Hepatocyte (in vitro differentiated cells): ENCODE measurements around the gene RPAIN. TPM values are rescaled to one million over a fixed set of nuclear protein-coding genes. Genes with fewer than 3 reads are reported as not detected.

ENCODE experiments used
- DNase-seq: peaks from one replicate; pipeline ENCODE4 v3.0.0-alpha.2; 2016; ENCODE audit warnings: low spot score
- H2AFZ ChIP-seq: fragments of 200-600 bp; sonication (generic); 2 replicates; pipeline ENCODE4 v1.6.0; 2016; ENCODE audit warnings: antibody characterized with exemption, mild to moderate bottlenecking
- H3K27ac ChIP-seq: fragments of 200-600 bp; sonication (generic); 2 replicates; pipeline ENCODE4 v1.5.1; 2016; ENCODE audit warnings: mild to moderate bottlenecking
- H3K27me3 ChIP-seq: fragments of 200-600 bp; sonication (generic); 2 replicates; pipeline ENCODE4 v1.6.1; 2016
- H3K36me3 ChIP-seq: fragments of 200-600 bp; sonication (generic); replicated peaks from 2 replicates; pipeline ENCODE4 v1.5.1; 2016; ENCODE audit warnings: low read depth; ENCODE audit not compliant: insufficient read depth
- H3K4me1 ChIP-seq: fragments of 200-600 bp; sonication (generic); 2 replicates; pipeline ENCODE4 v1.5.1; 2016; ENCODE audit warnings: mild to moderate bottlenecking, moderate library complexity; ENCODE audit not compliant: insufficient read depth
- H3K4me2 ChIP-seq: fragments of 200-600 bp; sonication (generic); 2 replicates; pipeline ENCODE4 v1.6.0; 2016
- H3K4me3 ChIP-seq: fragments of 200-600 bp; sonication (generic); 2 replicates; pipeline ENCODE4 v1.5.1; 2016; ENCODE audit warnings: mild to moderate bottlenecking
- H3K79me2 ChIP-seq: fragments of 200-600 bp; sonication (generic); 2 replicates; pipeline ENCODE4 v1.6.0; 2017; ENCODE audit warnings: mild to moderate bottlenecking
- H3K9me2 ChIP-seq: fragments of 200-600 bp; sonication (generic); replicated peaks from 2 replicates; pipeline ENCODE4 v1.6.0; 2017; ENCODE audit warnings: mild to moderate bottlenecking; ENCODE audit not compliant: insufficient read depth
- H3K9me3 ChIP-seq: fragments of 200-600 bp; sonication (generic); 2 replicates; pipeline ENCODE4 v1.5.1; 2016; ENCODE audit warnings: low read depth, mild to moderate bottlenecking
- H4K20me1 ChIP-seq: fragments of 200-600 bp; sonication (generic); 2 replicates; pipeline ENCODE4 v1.6.0; 2016; ENCODE audit warnings: mild to moderate bottlenecking; ENCODE audit not compliant: insufficient read depth, poor library complexity, severe bottlenecking
- EZH2 ChIP-seq: fragments of 200-600 bp; sonication (generic); IDR thresholded peaks from 2 replicates; pipeline ENCODE4 v1.6.1; 2016; ENCODE audit warnings: antibody characterized with exemption, mild to moderate bottlenecking, borderline replicate concordance
- EZH2phosphoT487 ChIP-seq: fragments of 200-600 bp; sonication (generic); IDR thresholded peaks from one replicate; pipeline ENCODE4 v1.6.1; 2018; ENCODE audit warnings: antibody characterized with exemption, mild to moderate bottlenecking, low read depth, moderate library complexity; ENCODE audit not compliant: unreplicated experiment, severe bottlenecking
- WGBS: methylation state at CpG from one replicate; pipeline ENCODE4 v1.1.6; 2016; ENCODE audit warnings: low lambda C conversion rate; ENCODE audit errors: missing lambda C conversion rate; 5-methylcytosine and 5-hydroxymethylcytosine counted together
- polyA plus RNA-seq: library from polyadenylated mRNA; unstranded; fragments of >200 nt; fragmentation: Nextera tagmentation; extraction: Ambion mirVana; gene quantifications from 2 replicates; pipeline ENCODE4 v1.2.1, GENCODE V29; 2016
- total RNA-seq: library from RNA; depleted of rRNA; stranded (reverse); fragments of >200 nt; gene quantifications from 2 replicates; pipeline ENCODE4 v1.2.3, GENCODE V29; 2014
- TF ChIP-seq, protein P1 (sequence below): fragments of 200-600 bp; sonication (generic); IDR thresholded peaks from 2 replicates; pipeline ENCODE4 v1.5.1; 2016; ENCODE audit warnings: antibody characterized with exemption, mild to moderate bottlenecking; ENCODE audit not compliant: poor library complexity

The RPAIN gene, protein sequence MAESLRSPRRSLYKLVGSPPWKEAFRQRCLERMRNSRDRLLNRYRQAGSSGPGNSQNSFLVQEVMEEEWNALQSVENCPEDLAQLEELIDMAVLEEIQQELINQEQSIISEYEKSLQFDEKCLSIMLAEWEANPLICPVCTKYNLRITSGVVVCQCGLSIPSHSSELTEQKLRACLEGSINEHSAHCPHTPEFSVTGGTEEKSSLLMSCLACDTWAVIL
- 57.4 and 57.6 TPM in 2 replicates for total RNA-seq
- 51.6 and 60.7 TPM in 2 replicates for polyA plus RNA-seq

DNA sequence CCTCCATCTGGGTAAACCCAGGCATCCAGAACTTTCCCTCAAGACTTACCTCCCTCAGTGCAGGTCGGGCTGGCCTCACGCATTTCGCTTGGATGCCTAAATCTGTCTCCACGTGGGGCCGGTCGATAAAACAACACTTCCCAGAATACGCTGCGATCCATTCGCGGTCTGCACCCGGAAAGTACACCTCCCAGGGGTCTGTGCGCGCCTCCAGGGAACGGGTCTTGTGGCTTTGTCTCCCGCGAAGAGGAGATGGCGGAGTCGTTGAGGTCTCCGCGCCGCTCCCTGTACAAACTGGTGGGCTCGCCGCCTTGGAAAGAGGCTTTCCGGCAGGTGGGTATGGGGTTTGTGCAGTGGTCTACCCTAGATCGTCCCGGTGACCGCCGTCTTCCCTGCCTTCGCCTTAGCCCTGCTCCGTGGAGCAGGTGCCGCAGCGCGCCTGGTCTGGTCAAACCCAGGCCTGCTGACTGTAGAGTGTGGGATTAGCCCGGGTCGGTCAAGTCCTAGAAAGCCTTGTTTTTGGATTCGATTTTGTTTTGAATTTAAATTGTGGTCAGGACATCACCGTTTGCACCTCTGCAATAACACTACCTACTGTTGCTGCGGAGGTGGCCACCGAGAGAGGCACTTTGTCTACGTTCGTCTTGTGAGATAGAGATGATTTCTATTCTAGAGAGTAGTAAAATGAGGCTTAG, at the start of gene RPAIN:
Gene RPAIN, plus strand, starts transcription at position 224 of the 695 bp plus-strand sequence. Its CDS starts 29 bp downstream, at position 253.
- H3K9me2 ChIP-seq, result no peaks in the 10 kb centered on the region
- 1% methylated on average over 41 of the region's 41 CpGs for WGBS
- peak; percentile 93 for DNase-seq
- TF ChIP-seq EZH2 (no peak), EZH2phosphoT487 (no peak)
- TF ChIP-seq, protein P1, sequence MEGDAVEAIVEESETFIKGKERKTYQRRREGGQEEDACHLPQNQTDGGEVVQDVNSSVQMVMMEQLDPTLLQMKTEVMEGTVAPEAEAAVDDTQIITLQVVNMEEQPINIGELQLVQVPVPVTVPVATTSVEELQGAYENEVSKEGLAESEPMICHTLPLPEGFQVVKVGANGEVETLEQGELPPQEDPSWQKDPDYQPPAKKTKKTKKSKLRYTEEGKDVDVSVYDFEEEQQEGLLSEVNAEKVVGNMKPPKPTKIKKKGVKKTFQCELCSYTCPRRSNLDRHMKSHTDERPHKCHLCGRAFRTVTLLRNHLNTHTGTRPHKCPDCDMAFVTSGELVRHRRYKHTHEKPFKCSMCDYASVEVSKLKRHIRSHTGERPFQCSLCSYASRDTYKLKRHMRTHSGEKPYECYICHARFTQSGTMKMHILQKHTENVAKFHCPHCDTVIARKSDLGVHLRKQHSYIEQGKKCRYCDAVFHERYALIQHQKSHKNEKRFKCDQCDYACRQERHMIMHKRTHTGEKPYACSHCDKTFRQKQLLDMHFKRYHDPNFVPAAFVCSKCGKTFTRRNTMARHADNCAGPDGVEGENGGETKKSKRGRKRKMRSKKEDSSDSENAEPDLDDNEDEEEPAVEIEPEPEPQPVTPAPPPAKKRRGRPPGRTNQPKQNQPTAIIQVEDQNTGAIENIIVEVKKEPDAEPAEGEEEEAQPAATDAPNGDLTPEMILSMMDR, result no peak
- H3K4me1 ChIP-seq, result peaks cover 23% of the 10 kb centered on the region
- no peaks in the 10 kb centered on the region for H3K9me3 ChIP-seq
- H4K20me1 ChIP-seq, result no peaks in the 10 kb centered on the region
- H3K27me3 ChIP-seq, result no peaks in the 10 kb centered on the region
- H3K27ac ChIP-seq, result peak within 1 kb of the TSS; percentile 97
- peak within 1 kb of the TSS; percentile 90 for H3K4me2 ChIP-seq
- no peaks in the 10 kb centered on the region for H3K36me3 ChIP-seq
- peaks cover 77% of the 10 kb centered on the region for H3K79me2 ChIP-seq
- peak within 1 kb of the TSS; percentile 59 for H3K4me3 ChIP-seq
- peak within 1 kb of the TSS; percentile 45 for H2AFZ ChIP-seq

DNA sequence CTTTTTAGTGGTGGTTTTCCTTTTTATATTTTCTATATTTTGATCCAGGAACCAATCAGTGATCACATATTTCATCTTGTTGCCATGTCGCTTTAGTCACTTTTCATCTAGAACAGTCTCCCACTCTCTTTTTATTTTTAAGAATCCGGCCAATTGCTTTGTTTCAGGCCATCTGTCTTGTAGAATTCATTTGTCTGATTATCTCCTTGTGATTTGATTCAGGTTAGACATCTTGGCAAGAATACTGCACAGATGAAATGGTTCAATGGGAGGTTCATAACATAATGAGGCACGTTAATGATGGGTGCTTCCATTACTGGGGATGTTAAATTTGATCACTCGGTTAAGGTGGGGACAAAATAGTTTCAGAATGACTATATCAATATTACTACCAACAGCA, 49.6 kb upstream of the RPAIN start:
- 96% methylated on average over 4 of the region's 4 CpGs for WGBS
- Histone ChIP-seq H2AFZ (no peak overlapping the region), H4K20me1 (no peaks in the 10 kb centered on the region), H3K79me2 (peaks cover 5% of the 10 kb centered on the region), H3K36me3 (no peaks in the 10 kb centered on the region), H3K9me2 (no peaks in the 10 kb centered on the region), H3K27me3 (no peaks in the 10 kb centered on the region), H3K4me3 (no peak overlapping the region), H3K9me3 (no peaks in the 10 kb centered on the region), H3K4me1 (no peaks in the 10 kb centered on the region), H3K27ac (no peak overlapping the region), H3K4me2 (no peak overlapping the region)
- DNase-seq, result no peak
- TF ChIP-seq EZH2, result no peak
- TF ChIP-seq, protein P1, result no peak
- no peak for TF ChIP-seq EZH2phosphoT487

DNA sequence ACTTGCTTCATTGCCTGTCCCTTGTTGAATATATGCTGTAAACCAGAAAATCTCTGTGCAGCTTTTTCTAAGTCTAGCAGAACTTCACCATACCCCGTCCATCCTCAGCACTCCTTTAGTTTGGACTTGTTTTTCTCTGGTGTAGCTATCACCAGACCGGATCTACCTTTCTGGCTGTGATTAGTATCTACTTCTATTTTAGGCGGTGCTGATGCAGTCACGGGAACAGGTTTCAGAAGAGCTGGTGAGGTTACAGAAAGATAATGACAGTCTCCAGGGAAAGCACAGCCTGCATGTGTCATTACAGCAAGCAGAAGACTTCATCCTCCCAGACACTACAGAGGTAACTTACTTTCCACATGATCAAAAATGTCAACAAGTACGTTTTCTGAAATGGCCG, 46.9 kb upstream of the RPAIN start:
- Histone ChIP-seq H3K4me2 (no peak overlapping the region), H3K9me3 (no peaks in the 10 kb centered on the region), H3K9me2 (no peaks in the 10 kb centered on the region), H3K4me3 (no peak overlapping the region), H3K27ac (no peak overlapping the region), H3K36me3 (no peaks in the 10 kb centered on the region), H4K20me1 (no peaks in the 10 kb centered on the region), H3K27me3 (no peaks in the 10 kb centered on the region), H2AFZ (no peak overlapping the region), H3K4me1 (no peaks in the 10 kb centered on the region), H3K79me2 (no peaks in the 10 kb centered on the region)
- WGBS, result 87% methylated on average over 6 of the region's 6 CpGs
- TF ChIP-seq EZH2phosphoT487 (no peak), EZH2 (no peak)
- DNase-seq, result no peak

DNA sequence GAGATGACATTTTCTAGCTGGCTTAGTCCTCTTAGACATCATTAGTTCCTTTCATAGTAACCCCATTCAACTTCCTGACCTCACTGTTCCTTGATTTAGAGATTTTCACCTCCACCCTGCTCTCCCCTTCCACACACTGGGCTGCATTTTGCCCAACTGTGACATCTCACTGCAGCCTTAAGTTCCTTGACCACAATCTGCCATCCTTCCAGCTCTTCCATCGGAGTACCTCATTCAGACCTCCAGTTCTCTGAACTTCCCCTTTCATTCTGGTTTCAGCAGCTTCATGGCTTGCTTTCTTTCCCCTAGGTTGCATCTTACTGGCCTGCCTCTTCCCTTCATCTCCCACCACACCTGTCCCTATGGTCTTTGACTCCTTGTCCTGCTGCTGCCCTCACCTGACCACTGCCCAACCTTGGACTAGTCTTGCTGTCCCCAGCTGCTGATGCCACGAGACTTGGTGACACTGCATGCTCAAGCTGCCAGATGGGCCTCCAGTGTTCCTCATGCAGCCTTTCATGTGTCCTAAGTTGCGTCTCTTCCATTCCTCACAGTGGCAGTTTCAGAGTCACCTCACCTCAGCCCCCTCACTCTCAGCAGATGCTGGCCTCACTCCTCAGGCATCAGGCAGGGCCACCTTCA, 41.3 kb upstream of the RPAIN start:
- no peaks in the 10 kb centered on the region for H3K27me3 ChIP-seq
- H3K9me2 ChIP-seq, result no peaks in the 10 kb centered on the region
- no peak for DNase-seq
- no peak overlapping the region for H2AFZ ChIP-seq
- WGBS, result 100% methylated on average over 3 of the region's 3 CpGs
- no peaks in the 10 kb centered on the region for H3K9me3 ChIP-seq
- no peaks in the 10 kb centered on the region for H3K79me2 ChIP-seq
- no peaks in the 10 kb centered on the region for H4K20me1 ChIP-seq
- H3K27ac ChIP-seq, result no peak overlapping the region
- no peaks in the 10 kb centered on the region for H3K36me3 ChIP-seq
- H3K4me1 ChIP-seq, result no peaks in the 10 kb centered on the region
- no peak overlapping the region for H3K4me3 ChIP-seq
- H3K4me2 ChIP-seq, result no peak overlapping the region
- TF ChIP-seq EZH2, result no peak
- TF ChIP-seq, protein P1, result no peak
- TF ChIP-seq EZH2phosphoT487, result no peak
